Measurements from ENCODE around the gene WDR70.

WDR70 gene

GRCh38 chr5:37554938-37555337 is 175.8 kb downstream of the WDR70 start:
- H3K4me3 Mint-ChIP-seq: no peak overlapping the region
- no peaks in the 10 kb centered on the region for H3K36me3 Mint-ChIP-seq (ENCODE audit: low read depth)
- peaks cover 3% of the 10 kb centered on the region for H3K4me1 Mint-ChIP-seq (ENCODE audit: low read depth)
- no peaks in the 10 kb centered on the region for H3K9me3 Mint-ChIP-seq
- H3K27ac Mint-ChIP-seq: no peak overlapping the region
- H3K27me3 Mint-ChIP-seq (ENCODE audit: low read depth): no peaks in the 10 kb centered on the region

GRCh38 chr5:37557734-37558293 is 178.7 kb downstream of the WDR70 start:
- Mint-ChIP-seq H3K4me3 (no peak overlapping the region), H3K36me3 (ENCODE audit: low read depth) (no peaks in the 10 kb centered on the region), H3K27ac (no peak overlapping the region)

GRCh38 chr5:37565062-37565670 is 186.0 kb downstream of the WDR70 start:
- Mint-ChIP-seq H3K36me3 (ENCODE audit: low read depth) (no peaks in the 10 kb centered on the region), H3K9me3 (no peaks in the 10 kb centered on the region), H3K27ac (no peak overlapping the region), H3K4me3 (no peak overlapping the region), H3K27me3 (ENCODE audit: low read depth) (no peaks in the 10 kb centered on the region), H3K4me1 (ENCODE audit: low read depth) (peaks cover 2% of the 10 kb centered on the region)

More at GRCh38 chr5:37557734-37558293, 178.7 kb downstream of the WDR70 start:
- H3K4me1 Mint-ChIP-seq (ENCODE audit: low read depth): no peaks in the 10 kb centered on the region
- no peaks in the 10 kb centered on the region for H3K27me3 Mint-ChIP-seq (ENCODE audit: low read depth)
- no peaks in the 10 kb centered on the region for H3K9me3 Mint-ChIP-seq

- peaks cover 2% of the 10 kb centered on the region for H3K4me1 Mint-ChIP-seq (ENCODE audit: low read depth)
- H3K27me3 Mint-ChIP-seq (ENCODE audit: low read depth): no peaks in the 10 kb centered on the region
- H3K36me3 Mint-ChIP-seq (ENCODE audit: low read depth): no peaks in the 10 kb centered on the region
- no peaks in the 10 kb centered on the region for H3K9me3 Mint-ChIP-seq
- no peak overlapping the region for H3K27ac Mint-ChIP-seq
- no peak overlapping the region for H3K4me3 Mint-ChIP-seq
Observed at GRCh38 chr5:37567566-37567965, 188.4 kb downstream of the WDR70 start.

- no peak overlapping the region for H3K27ac Mint-ChIP-seq
- no peaks in the 10 kb centered on the region for H3K27me3 Mint-ChIP-seq (ENCODE audit: low read depth)
- no peaks in the 10 kb centered on the region for H3K36me3 Mint-ChIP-seq (ENCODE audit: low read depth)
- no peak overlapping the region for H3K4me3 Mint-ChIP-seq
- peaks cover 2% of the 10 kb centered on the region for H3K4me1 Mint-ChIP-seq (ENCODE audit: low read depth)
- H3K9me3 Mint-ChIP-seq: no peaks in the 10 kb centered on the region
Observed at GRCh38 chr5:37568018-37568753, 189.1 kb downstream of the WDR70 start.

- H3K9me3 Mint-ChIP-seq: no peaks in the 10 kb centered on the region
- H3K36me3 Mint-ChIP-seq (ENCODE audit: low read depth): no peaks in the 10 kb centered on the region
- H3K27ac Mint-ChIP-seq: no peak overlapping the region
- H3K4me3 Mint-ChIP-seq: no peak overlapping the region
- peaks cover 2% of the 10 kb centered on the region for H3K4me1 Mint-ChIP-seq (ENCODE audit: low read depth)
- no peaks in the 10 kb centered on the region for H3K27me3 Mint-ChIP-seq (ENCODE audit: low read depth)
Observed at GRCh38 chr5:37568893-37569292, 189.8 kb downstream of the WDR70 start.

GRCh38 chr5:37569466-37569865 is 190.3 kb downstream of the WDR70 start:
- peaks cover 2% of the 10 kb centered on the region for H3K4me1 Mint-ChIP-seq (ENCODE audit: low read depth)
- no peak overlapping the region for H3K27ac Mint-ChIP-seq
- no peak overlapping the region for H3K4me3 Mint-ChIP-seq
- no peaks in the 10 kb centered on the region for H3K27me3 Mint-ChIP-seq (ENCODE audit: low read depth)
- H3K36me3 Mint-ChIP-seq (ENCODE audit: low read depth): peaks cover under 1% of the 10 kb centered on the region
- peaks cover under 1% of the 10 kb centered on the region for H3K9me3 Mint-ChIP-seq

- H3K27me3 Mint-ChIP-seq (ENCODE audit: low read depth): no peaks in the 10 kb centered on the region
- peaks cover 2% of the 10 kb centered on the region for H3K4me1 Mint-ChIP-seq (ENCODE audit: low read depth)
- H3K4me3 Mint-ChIP-seq: no peak overlapping the region
- peaks cover 3% of the 10 kb centered on the region for H3K36me3 Mint-ChIP-seq (ENCODE audit: low read depth)
- no peak overlapping the region for H3K27ac Mint-ChIP-seq
- H3K9me3 Mint-ChIP-seq: peaks cover 4% of the 10 kb centered on the region
Observed at GRCh38 chr5:37570597-37570996, 191.5 kb downstream of the WDR70 start.

GRCh38 chr5:37571985-37572384 is 192.9 kb downstream of the WDR70 start:
- Mint-ChIP-seq H3K27ac (no peak overlapping the region), H3K4me3 (no peak overlapping the region), H3K27me3 (ENCODE audit: low read depth) (no peaks in the 10 kb centered on the region), H3K36me3 (ENCODE audit: low read depth) (peaks cover 3% of the 10 kb centered on the region), H3K9me3 (peaks cover 4% of the 10 kb centered on the region), H3K4me1 (ENCODE audit: low read depth) (peaks cover 3% of the 10 kb centered on the region)

- peaks cover 3% of the 10 kb centered on the region for H3K36me3 Mint-ChIP-seq (ENCODE audit: low read depth)
- no peaks in the 10 kb centered on the region for H3K27me3 Mint-ChIP-seq (ENCODE audit: low read depth)
- H3K27ac Mint-ChIP-seq: no peak overlapping the region
- peaks cover 2% of the 10 kb centered on the region for H3K4me1 Mint-ChIP-seq (ENCODE audit: low read depth)
- H3K9me3 Mint-ChIP-seq: peaks cover 4% of the 10 kb centered on the region
- H3K4me3 Mint-ChIP-seq: no peak overlapping the region
Observed at GRCh38 chr5:37575541-37576489, 196.7 kb downstream of the WDR70 start.

GRCh38 chr5:37576552-37576951 is 197.4 kb downstream of the WDR70 start:
- Mint-ChIP-seq H3K36me3 (ENCODE audit: low read depth) (peaks cover 3% of the 10 kb centered on the region), H3K9me3 (peaks cover 4% of the 10 kb centered on the region), H3K27ac (no peak overlapping the region), H3K27me3 (ENCODE audit: low read depth) (no peaks in the 10 kb centered on the region), H3K4me3 (no peak overlapping the region), H3K4me1 (ENCODE audit: low read depth) (peaks cover 2% of the 10 kb centered on the region)

GRCh38 chr5:37578176-37578575 is 199.1 kb downstream of the WDR70 start:
- Mint-ChIP-seq H3K27ac (no peak overlapping the region), H3K9me3 (peaks cover 4% of the 10 kb centered on the region), H3K36me3 (ENCODE audit: low read depth) (peaks cover 3% of the 10 kb centered on the region), H3K27me3 (ENCODE audit: low read depth) (no peaks in the 10 kb centered on the region), H3K4me3 (no peak overlapping the region), H3K4me1 (ENCODE audit: low read depth) (peaks cover 2% of the 10 kb centered on the region)

- Mint-ChIP-seq H3K4me1 (ENCODE audit: low read depth) (peaks cover 2% of the 10 kb centered on the region), H3K36me3 (ENCODE audit: low read depth) (no peaks in the 10 kb centered on the region), H3K9me3 (no peaks in the 10 kb centered on the region), H3K4me3 (no peak overlapping the region), H3K27ac (no peak overlapping the region), H3K27me3 (ENCODE audit: low read depth) (no peaks in the 10 kb centered on the region)
Observed at GRCh38 chr5:37580106-37580505, 201.0 kb downstream of the WDR70 start.

GRCh38 chr5:37582202-37582601 is 203.1 kb downstream of the WDR70 start:
- no peaks in the 10 kb centered on the region for H3K9me3 Mint-ChIP-seq
- no peaks in the 10 kb centered on the region for H3K36me3 Mint-ChIP-seq (ENCODE audit: low read depth)
- H3K4me1 Mint-ChIP-seq (ENCODE audit: low read depth): no peaks in the 10 kb centered on the region
- H3K4me3 Mint-ChIP-seq: no peak overlapping the region
- no peaks in the 10 kb centered on the region for H3K27me3 Mint-ChIP-seq (ENCODE audit: low read depth)
- H3K27ac Mint-ChIP-seq: no peak overlapping the region
